Thyroid gland (tissue), 4 donors: ENCODE measurements around the gene GALNTL6.
"Not testable (repeated sequence)": the region's sequence is repeated elsewhere in the genome, so short reads cannot be mapped to it uniquely, and the experiment has no call there.

Source experiments
- CTCF ChIP-seq, 6 experiments: fragments of 200-600 bp in 3 of 6; fragments of 450-650 bp in 3 of 6; sonication (generic) in 3 of 6; IDR thresholded peaks; one replicate each; pipeline ENCODE4 v1.5.1; 2016 to 2019; ENCODE audit warnings: antibody characterized with exemption in 6 of 6, mild to moderate bottlenecking in 2 of 6, inconsistent platforms in 1 of 6, moderate library complexity in 1 of 6
- POLR2A ChIP-seq, 2 donors: fragments of 450-650 bp; IDR thresholded peaks; one replicate each; pipeline ENCODE4 v1.6.1; 2017; ENCODE audit warnings: antibody characterized with exemption in 2 of 2, mild to moderate bottlenecking in 2 of 2, moderate library complexity in 1 of 2

GRCh38 chr4:173021746-173022573 lies 1208.8 kb downstream of the GALNTL6 start:
- not testable (repeated sequence) for TF ChIP-seq CTCF, POLR2A (IDR thresholded peaks at IDR 0.05)
